Measurements from ENCODE around the gene ZFP91. TPM values are rescaled to one million over a fixed set of nuclear protein-coding genes. Genes with fewer than 3 reads are reported as not detected.

The ZFP91 gene
- polyA plus RNA-seq, 1 donor from 2014 or later: 32.7 TPM

GRCh38 chr11:58573451-58574104, 5.3 kb upstream of the ZFP91 start:
- peaks cover 6% of the 10 kb centered on the region for H3F3A ChIP-seq (ENCODE audit: insufficient read depth, low read length, poor library complexity, severe bottlenecking)
- TF ChIP-seq TAF1 (IDR thresholded peaks at IDR 0.05; ENCODE audit: low read depth) (no peak), REST (IDR thresholded peaks at IDR 0.05; ENCODE audit: borderline replicate concordance) (no peak), MXI1 (conservative IDR thresholded peaks at IDR 0.05; ENCODE audit: poor library complexity, severe bottlenecking) (no peak), CTCF (IDR thresholded peaks at IDR 0.05; ENCODE audit: poor library complexity, severe bottlenecking) (no peak)
- H3K4me3 ChIP-seq (ENCODE audit: low read length): no peak overlapping the region
- H3K27ac ChIP-seq (ENCODE audit: low read length): no peak overlapping the region
- H3K9me3 ChIP-seq (ENCODE audit: low read length): no peaks in the 10 kb centered on the region
- no peak overlapping the region for H2AFZ ChIP-seq (ENCODE audit: low read depth, low read length)
- no peaks in the 10 kb centered on the region for H3K36me3 ChIP-seq (ENCODE audit: insufficient read depth, low read length)
- no peaks in the 10 kb centered on the region for H3K27me3 ChIP-seq (ENCODE audit: insufficient read depth, low read depth, low read length)
- no peak overlapping the region for H3K4me2 ChIP-seq (ENCODE audit: low read length)
- H4K20me1 ChIP-seq (ENCODE audit: insufficient read depth): no peaks in the 10 kb centered on the region
- no peaks in the 10 kb centered on the region for H3K9me2 ChIP-seq (ENCODE audit: insufficient read depth, low read length)
- no peaks in the 10 kb centered on the region for H3K79me2 ChIP-seq (replicated peaks; ENCODE audit: insufficient read depth, low read length)
- no peak overlapping the region for H3K9ac ChIP-seq (ENCODE audit: low read length)

GRCh38 chr11:58574881-58575280, 4.0 kb upstream of the ZFP91 start:
- no peaks in the 10 kb centered on the region for H3K9me3 ChIP-seq (ENCODE audit: low read length)
- no peak overlapping the region for H3K4me3 ChIP-seq (ENCODE audit: low read length)
- no peaks in the 10 kb centered on the region for H3K27me3 ChIP-seq (ENCODE audit: insufficient read depth, low read depth, low read length)
- peaks cover 6% of the 10 kb centered on the region for H3F3A ChIP-seq (ENCODE audit: insufficient read depth, low read length, poor library complexity, severe bottlenecking)
- H4K20me1 ChIP-seq (ENCODE audit: insufficient read depth): no peaks in the 10 kb centered on the region
- no peaks in the 10 kb centered on the region for H3K9me2 ChIP-seq (ENCODE audit: insufficient read depth, low read length)
- no peaks in the 10 kb centered on the region for H3K36me3 ChIP-seq (ENCODE audit: insufficient read depth, low read length)
- H3K27ac ChIP-seq (ENCODE audit: low read length): no peak overlapping the region
- no peak for TF ChIP-seq CTCF (IDR thresholded peaks at IDR 0.05; ENCODE audit: poor library complexity, severe bottlenecking)
- H2AFZ ChIP-seq (ENCODE audit: low read depth, low read length): no peak overlapping the region
- no peak overlapping the region for H3K9ac ChIP-seq (ENCODE audit: low read length)
- H3K79me2 ChIP-seq (replicated peaks; ENCODE audit: insufficient read depth, low read length): peaks cover 1% of the 10 kb centered on the region
- no peak overlapping the region for H3K4me2 ChIP-seq (ENCODE audit: low read length)

Data from neural cell (in vitro differentiated cells).